ENCODE results near the gene RUNX1.

RUNX1 gene

DNA sequence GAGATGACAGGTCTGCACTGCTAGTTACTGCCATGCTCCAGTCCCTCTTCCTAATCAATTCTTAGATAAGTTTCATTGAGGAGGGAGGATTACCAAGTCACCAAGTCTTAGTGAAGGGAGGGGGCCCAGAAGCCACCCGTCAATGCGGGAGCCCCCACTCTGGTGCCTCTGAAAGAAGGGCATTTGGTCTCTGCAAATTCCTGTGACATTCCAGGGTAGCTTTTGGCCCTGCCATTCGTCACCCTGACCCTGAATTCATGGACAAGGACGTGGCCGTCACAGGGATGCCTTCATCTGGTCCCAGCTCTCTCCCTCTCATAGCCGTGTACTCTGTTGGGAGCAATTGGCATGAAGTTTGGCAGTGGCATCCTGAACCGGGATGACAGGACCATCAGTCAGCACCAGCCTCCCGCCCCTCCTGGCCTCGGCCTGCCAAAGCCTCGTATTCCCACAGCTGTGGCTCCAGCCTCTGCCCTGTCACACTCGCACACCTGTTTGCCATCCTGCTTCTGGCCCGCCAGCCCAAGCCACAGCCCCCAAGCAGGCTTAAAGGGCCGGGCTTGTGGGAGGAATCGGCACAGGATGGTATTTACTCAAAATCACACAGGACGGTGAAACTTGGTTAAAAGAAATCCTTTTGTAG is 229.6 kb downstream of the RUNX1 start:
- TF ChIP-seq, protein P1, sequence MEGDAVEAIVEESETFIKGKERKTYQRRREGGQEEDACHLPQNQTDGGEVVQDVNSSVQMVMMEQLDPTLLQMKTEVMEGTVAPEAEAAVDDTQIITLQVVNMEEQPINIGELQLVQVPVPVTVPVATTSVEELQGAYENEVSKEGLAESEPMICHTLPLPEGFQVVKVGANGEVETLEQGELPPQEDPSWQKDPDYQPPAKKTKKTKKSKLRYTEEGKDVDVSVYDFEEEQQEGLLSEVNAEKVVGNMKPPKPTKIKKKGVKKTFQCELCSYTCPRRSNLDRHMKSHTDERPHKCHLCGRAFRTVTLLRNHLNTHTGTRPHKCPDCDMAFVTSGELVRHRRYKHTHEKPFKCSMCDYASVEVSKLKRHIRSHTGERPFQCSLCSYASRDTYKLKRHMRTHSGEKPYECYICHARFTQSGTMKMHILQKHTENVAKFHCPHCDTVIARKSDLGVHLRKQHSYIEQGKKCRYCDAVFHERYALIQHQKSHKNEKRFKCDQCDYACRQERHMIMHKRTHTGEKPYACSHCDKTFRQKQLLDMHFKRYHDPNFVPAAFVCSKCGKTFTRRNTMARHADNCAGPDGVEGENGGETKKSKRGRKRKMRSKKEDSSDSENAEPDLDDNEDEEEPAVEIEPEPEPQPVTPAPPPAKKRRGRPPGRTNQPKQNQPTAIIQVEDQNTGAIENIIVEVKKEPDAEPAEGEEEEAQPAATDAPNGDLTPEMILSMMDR (IDR thresholded peaks at IDR 0.05; ENCODE audit: low read depth, low read length), result no peak
- no peak overlapping the region for H3K4me3 ChIP-seq (replicated peaks in 1 of 2; ENCODE audit: low read depth in 2 of 2, low read length in 2 of 2)
- no peak for DNase-seq (ENCODE audit: low read depth in 2 of 2)

DNA sequence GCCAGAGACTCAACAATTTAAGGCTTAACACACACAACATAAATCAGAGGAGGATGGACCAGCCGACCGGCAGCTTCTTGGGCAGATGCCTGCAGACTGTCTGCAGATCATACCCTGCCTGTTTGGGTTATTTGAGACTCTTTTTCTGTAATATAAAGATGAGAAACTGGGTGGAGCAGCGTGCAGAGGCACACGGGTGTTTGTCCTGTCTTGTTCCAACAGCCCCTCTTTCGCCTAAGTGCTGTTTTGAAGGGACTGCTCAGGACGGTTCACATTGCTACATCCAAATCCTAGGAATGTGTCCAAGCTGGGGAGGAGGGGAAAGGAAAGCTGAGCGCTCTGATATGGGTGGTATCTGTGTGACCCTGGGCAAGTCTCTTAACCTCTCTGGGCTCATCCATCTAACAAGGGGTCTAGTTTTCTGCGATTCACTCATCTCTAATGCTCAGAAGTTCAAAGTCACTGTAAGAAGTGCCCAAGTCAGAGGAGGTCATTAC is 230.4 kb downstream of the RUNX1 start:
- no peak overlapping the region for H3K4me3 ChIP-seq (replicated peaks in 1 of 2; ENCODE audit: low read depth in 2 of 2, low read length in 2 of 2)
- DNase-seq (ENCODE audit: low read depth in 2 of 2), result no peak
- TF ChIP-seq, protein P1 (IDR thresholded peaks at IDR 0.05; ENCODE audit: low read depth, low read length), result no peak

DNA sequence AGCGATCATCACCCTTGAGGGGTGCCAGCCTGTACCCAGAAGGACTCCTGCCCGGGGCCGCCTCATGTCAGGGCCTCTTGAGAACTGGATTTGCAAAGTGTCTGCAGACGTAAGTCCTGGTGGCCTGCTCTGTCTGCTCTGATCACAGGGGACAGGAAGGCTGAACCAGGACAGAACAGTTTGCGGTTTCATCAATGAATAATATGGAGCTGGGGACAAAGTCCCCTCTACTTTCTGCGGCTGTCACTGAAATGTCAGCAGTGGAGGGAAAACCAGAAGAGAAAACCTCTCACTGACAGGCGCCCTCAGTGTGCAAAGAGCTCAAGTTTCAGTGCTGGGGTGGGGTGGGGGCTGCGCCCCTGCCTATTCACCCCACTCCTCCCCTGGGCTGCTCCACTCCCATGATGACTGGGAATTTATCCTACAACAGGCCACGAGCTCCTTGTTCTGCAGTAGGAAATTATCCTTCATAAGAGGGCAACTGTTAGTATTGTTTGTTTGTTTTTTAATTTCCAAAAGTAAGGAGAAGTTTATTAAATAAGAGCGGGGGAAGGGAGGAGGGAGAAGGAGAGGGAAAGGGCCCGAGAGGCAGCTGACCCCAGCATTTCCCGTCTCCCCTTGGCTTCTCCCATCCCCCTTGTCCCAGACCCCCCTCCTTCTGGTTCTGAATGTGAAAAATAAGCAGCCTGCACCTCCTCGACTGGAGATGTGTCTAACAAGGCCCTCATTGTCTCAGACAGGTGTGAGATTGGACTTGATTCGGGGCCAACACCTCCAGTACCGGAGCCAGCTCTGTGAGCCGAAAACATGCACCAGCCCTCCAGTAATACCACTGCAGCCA is 231.1 kb downstream of the RUNX1 start:
- DNase-seq (ENCODE audit: low read depth in 2 of 2), result no peak
- no peak overlapping the region for H3K4me3 ChIP-seq (replicated peaks in 1 of 2; ENCODE audit: low read depth in 2 of 2, low read length in 2 of 2)
- TF ChIP-seq, protein P1 (IDR thresholded peaks at IDR 0.05; ENCODE audit: low read depth, low read length), result no peak

DNA sequence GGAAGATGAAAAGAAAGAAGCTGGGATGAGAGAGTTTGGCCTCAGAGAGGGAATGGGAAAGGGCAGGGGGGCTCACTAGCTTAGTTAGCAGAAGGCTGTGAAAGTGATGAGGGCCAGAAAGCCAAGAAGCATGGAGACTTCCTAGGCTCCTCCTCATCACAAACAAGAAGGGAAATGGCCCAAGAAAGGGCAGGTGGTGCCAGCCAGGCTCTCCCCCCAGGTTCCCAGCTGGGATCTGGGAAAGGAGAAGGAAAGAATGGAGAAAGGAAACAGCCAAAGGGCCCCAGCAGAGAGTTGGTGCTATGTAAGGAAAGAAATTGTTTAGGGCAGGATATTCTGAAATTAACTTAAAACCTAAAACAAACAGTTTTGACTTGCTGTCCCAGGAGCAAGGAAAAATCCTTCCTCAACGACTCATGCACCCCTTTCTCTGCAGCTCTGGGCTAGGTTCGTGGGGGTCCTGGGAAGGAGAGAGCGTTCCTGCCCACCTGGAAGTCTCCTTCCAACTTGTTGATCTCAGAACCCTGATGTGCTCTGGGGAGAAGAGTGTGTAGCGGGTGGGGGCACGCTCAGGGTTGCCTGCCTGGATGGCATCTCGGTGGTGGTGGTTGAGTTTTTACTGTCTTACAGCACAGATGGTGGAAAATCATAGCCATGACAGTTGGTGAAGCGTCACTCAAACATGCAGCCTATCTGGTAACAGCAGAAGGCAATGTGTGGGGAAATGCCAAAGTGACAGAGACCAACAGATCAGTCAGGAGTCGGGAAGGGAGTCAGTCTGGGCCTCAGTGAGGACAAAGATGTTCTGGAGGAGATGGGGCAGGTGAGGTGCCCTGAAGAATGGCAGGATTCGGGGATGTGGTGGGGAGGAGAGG is 233.0 kb downstream of the RUNX1 start:
- H3K4me3 ChIP-seq (replicated peaks in 1 of 2; ENCODE audit: low read depth in 2 of 2, low read length in 2 of 2), result no peak overlapping the region
- TF ChIP-seq, protein P1 (IDR thresholded peaks at IDR 0.05; ENCODE audit: low read depth, low read length), result no peak
- no peak for DNase-seq (ENCODE audit: low read depth in 2 of 2)

DNA sequence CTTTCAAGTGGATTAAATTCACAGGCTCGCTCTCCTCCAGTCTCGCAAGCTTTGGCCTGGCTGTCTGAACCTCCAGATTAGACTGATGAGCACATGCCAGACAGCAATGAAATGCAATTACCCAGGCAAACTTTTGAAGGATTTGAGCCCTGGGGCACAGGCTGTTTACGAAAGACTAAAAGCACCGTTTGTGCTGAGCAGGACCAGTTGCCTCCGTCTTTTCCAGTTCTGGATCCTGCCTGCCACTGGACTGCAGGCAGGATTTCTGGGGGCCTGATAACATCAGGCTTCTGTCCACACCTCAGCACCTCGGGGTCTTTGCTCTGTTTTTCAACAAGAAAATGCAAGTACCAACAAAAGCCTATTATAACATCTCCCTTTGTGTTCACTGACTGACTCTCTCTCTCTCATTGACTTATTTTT is 234.6 kb downstream of the RUNX1 start:
- no peak for DNase-seq (ENCODE audit: low read depth in 2 of 2)
- TF ChIP-seq, protein P1 (IDR thresholded peaks at IDR 0.05; ENCODE audit: low read depth, low read length), result no peak
- no peak overlapping the region for H3K4me3 ChIP-seq (replicated peaks in 1 of 2; ENCODE audit: low read depth in 2 of 2, low read length in 2 of 2)

DNA sequence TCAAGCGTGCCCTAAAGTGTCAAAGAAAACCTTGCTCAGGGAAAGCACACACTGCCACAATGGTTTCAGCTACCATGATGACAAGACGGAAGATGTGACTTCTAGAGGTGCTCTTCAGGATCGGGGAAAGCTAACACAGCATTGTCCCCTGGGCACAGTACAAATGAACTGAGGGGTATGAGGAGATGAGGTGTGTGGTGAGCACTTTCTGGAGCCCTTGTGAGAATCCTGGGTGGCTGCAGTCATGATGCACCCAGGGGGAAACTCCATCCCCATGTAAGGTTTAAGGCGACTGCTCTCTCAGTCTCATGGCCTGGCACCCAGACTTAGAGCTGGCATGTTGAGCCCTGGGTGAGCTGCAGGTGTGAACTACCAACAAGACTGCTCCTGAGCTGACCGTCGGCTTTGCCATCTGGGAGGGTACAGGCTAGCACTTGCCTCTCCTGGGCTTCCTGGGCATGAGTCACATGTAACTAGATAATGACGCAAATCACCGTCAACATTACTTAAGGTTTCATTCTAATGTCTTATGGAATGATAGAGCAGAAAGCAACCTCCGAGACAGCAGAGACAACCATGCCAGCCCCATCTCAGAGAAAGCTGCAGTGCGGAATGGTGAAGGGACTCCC is 235.7 kb downstream of the RUNX1 start:
- DNase-seq (ENCODE audit: low read depth in 2 of 2), result peak; percentile 73 to 91
- no peak overlapping the region for H3K4me3 ChIP-seq (replicated peaks in 1 of 2; ENCODE audit: low read depth in 2 of 2, low read length in 2 of 2)
- TF ChIP-seq, protein P1 (IDR thresholded peaks at IDR 0.05; ENCODE audit: low read depth, low read length), result no peak

Measured in cardiac fibroblast (primary cell).